B cell (primary cell): Measurements from ENCODE around the gene MTLN.

Experiments used
- EZH2 ChIP-seq: IDR thresholded peaks from 2 replicates; pipeline ENCODE4 v1.6.1; 2012; ENCODE audit warnings: borderline replicate concordance, low read depth, mild to moderate bottlenecking, moderate library complexity, low read length; ENCODE audit not compliant: insufficient read depth, poor library complexity, severe bottlenecking
- TF ChIP-seq, protein P1 (sequence below): fragments of 200-600 bp; IDR thresholded peaks from one replicate; pipeline ENCODE4 v1.8.0; 2022; ENCODE audit warnings: antibody characterized with exemption, mild to moderate bottlenecking

DNA sequence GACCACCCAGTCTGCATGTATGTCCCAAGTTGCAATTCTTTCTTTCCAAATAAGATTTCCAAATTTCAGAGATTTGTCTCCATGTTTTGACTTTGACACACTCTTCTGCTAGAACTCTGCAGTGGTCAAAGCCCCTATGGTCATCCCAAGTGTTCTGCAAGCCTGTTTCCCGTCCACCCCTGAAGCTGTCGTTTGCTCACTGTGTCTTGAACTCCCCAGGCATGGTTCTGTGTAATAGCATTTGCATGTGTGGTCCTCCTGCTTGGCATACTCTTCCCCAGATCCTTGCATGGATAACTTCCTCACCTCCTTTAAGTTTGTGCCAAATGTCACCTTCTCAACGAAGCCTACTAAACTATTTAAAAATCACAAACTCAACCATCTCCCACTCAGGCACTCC lies 3.9 kb upstream of the MTLN start:
- TF ChIP-seq, protein P1, sequence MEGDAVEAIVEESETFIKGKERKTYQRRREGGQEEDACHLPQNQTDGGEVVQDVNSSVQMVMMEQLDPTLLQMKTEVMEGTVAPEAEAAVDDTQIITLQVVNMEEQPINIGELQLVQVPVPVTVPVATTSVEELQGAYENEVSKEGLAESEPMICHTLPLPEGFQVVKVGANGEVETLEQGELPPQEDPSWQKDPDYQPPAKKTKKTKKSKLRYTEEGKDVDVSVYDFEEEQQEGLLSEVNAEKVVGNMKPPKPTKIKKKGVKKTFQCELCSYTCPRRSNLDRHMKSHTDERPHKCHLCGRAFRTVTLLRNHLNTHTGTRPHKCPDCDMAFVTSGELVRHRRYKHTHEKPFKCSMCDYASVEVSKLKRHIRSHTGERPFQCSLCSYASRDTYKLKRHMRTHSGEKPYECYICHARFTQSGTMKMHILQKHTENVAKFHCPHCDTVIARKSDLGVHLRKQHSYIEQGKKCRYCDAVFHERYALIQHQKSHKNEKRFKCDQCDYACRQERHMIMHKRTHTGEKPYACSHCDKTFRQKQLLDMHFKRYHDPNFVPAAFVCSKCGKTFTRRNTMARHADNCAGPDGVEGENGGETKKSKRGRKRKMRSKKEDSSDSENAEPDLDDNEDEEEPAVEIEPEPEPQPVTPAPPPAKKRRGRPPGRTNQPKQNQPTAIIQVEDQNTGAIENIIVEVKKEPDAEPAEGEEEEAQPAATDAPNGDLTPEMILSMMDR = no peak
- no peak for TF ChIP-seq EZH2
